Prostate gland (tissue), 2 donors: ENCODE measurements around the gene TIPRL.

Experiments used
- CTCF ChIP-seq, 4 experiments: fragments of 200-600 bp in 2 of 4; fragments of 450-650 bp in 2 of 4; sonication (generic) in 2 of 4; IDR thresholded peaks; 1 replicate in 3 of 4; 2 replicates in 1 of 4; pipeline ENCODE4 v1.5.1; 2016 to 2019; ENCODE audit warnings: antibody characterized with exemption in 4 of 4, mild to moderate bottlenecking in 2 of 4, moderate library complexity in 2 of 4
- POLR2A ChIP-seq: fragments of 450-650 bp; IDR thresholded peaks from one replicate; pipeline ENCODE4 v1.6.1; 2016; ENCODE audit warnings: antibody characterized with exemption, mild to moderate bottlenecking

- TF ChIP-seq CTCF (IDR thresholded peaks at IDR 0.05) = no peak
- no peak for TF ChIP-seq POLR2A
These were observed 28.5 kb upstream of the TIPRL start for GRCh38 chr1:168150283-168150682.
